Body of pancreas (tissue), 4 donors: ENCODE data around the gene RPLP2. TPM values are rescaled to one million over a fixed set of nuclear protein-coding genes. Genes with fewer than 3 reads are reported as not detected.

Source experiments
- ATAC-seq: fragments of 150-250 bp; one replicate; pipeline ENCODE4 v1.9.1; 2016
- DNase-seq, 4 donors: peaks; one replicate each; pipeline ENCODE4 v3.0.0-alpha.2; 2019
- H3K27ac ChIP-seq, 4 donors: fragments of 200-600 bp; sonication (generic); 1 replicate in 3 of 4; 2 replicates in 1 of 4; pipeline versions ENCODE4 v1.5.1 to v1.6.1; 2016 to 2019; ENCODE audit warnings: mild to moderate bottlenecking in 1 of 4, mixed read lengths in 1 of 4, moderate library complexity in 1 of 4
- H3K27me3 ChIP-seq, 2 donors: fragments of 200-600 bp; sonication (generic); one replicate each; pipeline ENCODE4 v1.6.0; 2016; ENCODE audit warnings: mild to moderate bottlenecking in 1 of 2
- H3K36me3 ChIP-seq, 2 donors: fragments of 200-600 bp; sonication (generic); replicated peaks in 1 of 2; 2 replicates each; pipeline ENCODE4 v1.5.1; 2016; ENCODE audit warnings: low read depth in 2 of 2; ENCODE audit not compliant: insufficient read depth in 1 of 2
- H3K4me1 ChIP-seq: fragments of 200-600 bp; sonication (generic); one replicate; pipeline ENCODE4 v1.6.0; 2016
- H3K4me3 ChIP-seq, 2 donors: fragments of 200-600 bp; sonication (generic); 1 replicate in 1 of 2; 2 replicates in 1 of 2; pipeline ENCODE4 v1.5.1; 2016 to 2019
- H3K9me3 ChIP-seq, 3 donors: fragments of 200-600 bp; sonication (generic); 1 replicate in 2 of 3; 2 replicates in 1 of 3; pipeline ENCODE4 v1.5.1; 2016
- CTCF ChIP-seq, 7 experiments: fragments of 450-650 bp in 4 of 7; fragments of 200-600 bp in 3 of 7; sonication (generic) in 3 of 7; IDR thresholded peaks; one replicate each; pipeline ENCODE4 v1.5.1; 2016 to 2019; ENCODE audit warnings: antibody characterized with exemption in 7 of 7
- POLR2A ChIP-seq, 3 donors: fragments of 450-650 bp; IDR thresholded peaks; one replicate each; pipeline ENCODE4 v1.6.1; 2016; ENCODE audit warnings: antibody characterized with exemption in 3 of 3, mild to moderate bottlenecking in 2 of 3
- WGBS, 2 donors: methylation state at CpG; one replicate each; pipeline ENCODE4 v1.1.5; 2017; 5-methylcytosine and 5-hydroxymethylcytosine counted together
- intact Hi-C: fragments of 100-400 bp; cut with DNase I; formaldehyde crosslinking; loops from one replicate; pipeline ENCODE4 v1.15.1; 2023
- small RNA-seq: library from RNA; depleted of rRNA; stranded (forward); fragments of <200 nt; gene quantifications from one replicate; pipeline ENCODE3, GENCODE V24; 2016
- total RNA-seq, 2 donors: library from RNA; depleted of rRNA; stranded (reverse); fragments of >200 nt; gene quantifications; one replicate each; pipeline ENCODE4 v1.1.0, GENCODE V29; 2016

RPLP2 gene
- total RNA-seq, 2 donors from 2014 or later, result 395 to 402 TPM

- DNase-seq (peak; percentile 70 to 86 (median 81)), ATAC-seq (peak; percentile 67)
- H3K9me3 ChIP-seq, result no peaks in the 10 kb centered on the region
- WGBS, 2 donors, result 24 to 39% methylated on average over 10 to 18 of the region's 31 CpGs
- intact Hi-C loops, result loop anchor here (5.0 to 10.0 kb wide), 2 partner anchors 178 to 595 kb away; partner anchors contain the start of gene MUC6
- TF ChIP-seq POLR2A (IDR thresholded peaks at IDR 0.05), result peak in 1 of 3 donors; percentile 8
- no peak for TF ChIP-seq CTCF (IDR thresholded peaks at IDR 0.05)
- no peak overlapping the region for H3K27ac ChIP-seq
- H3K4me1 ChIP-seq, result peaks cover 12% of the 10 kb centered on the region
- H3K4me3 ChIP-seq, result no peak overlapping the region
- H3K27me3 ChIP-seq, result no peaks in the 10 kb centered on the region
- H3K36me3 ChIP-seq, result no peaks in the 10 kb centered on the region
Observed at GRCh38 chr11:859394-860131, 49.8 kb downstream of the RPLP2 start.

- Histone ChIP-seq H3K4me1 (peaks cover 12% of the 10 kb centered on the region), H3K36me3 (no peaks in the 10 kb centered on the region), H3K9me3 (no peaks in the 10 kb centered on the region), H3K27me3 (no peaks in the 10 kb centered on the region), H3K4me3 (no peak overlapping the region), H3K27ac (no peak overlapping the region)
- TF ChIP-seq POLR2A (IDR thresholded peaks at IDR 0.05), result no peak
- no peak for TF ChIP-seq CTCF (IDR thresholded peaks at IDR 0.05)
- DNase-seq, result no peak
- no peak for ATAC-seq
- WGBS, 2 donors, result 79 to 83% methylated on average over 6 to 19 of the region's 21 CpGs
- intact Hi-C loops, result loop anchor here (10.0 kb wide), 1 partner anchor 594 kb away; no protein-coding TSS in a partner anchor
Observed at GRCh38 chr11:860234-861104, 50.7 kb downstream of the RPLP2 start.

- 78 to 85% methylated on average over 10 to 14 of the region's 14 CpGs for WGBS, 2 donors
- DNase-seq (no peak), ATAC-seq (no peak)
- Histone ChIP-seq H3K4me3 (no peak overlapping the region), H3K36me3 (no peaks in the 10 kb centered on the region), H3K27me3 (no peaks in the 10 kb centered on the region), H3K27ac (no peak overlapping the region), H3K9me3 (no peaks in the 10 kb centered on the region), H3K4me1 (peaks cover 12% of the 10 kb centered on the region)
- intact Hi-C loops, result loop anchor here (10.0 kb wide), 1 partner anchor 594 kb away; no protein-coding TSS in a partner anchor
- no peak for TF ChIP-seq POLR2A (IDR thresholded peaks at IDR 0.05)
- TF ChIP-seq CTCF (IDR thresholded peaks at IDR 0.05), result no peak
Observed at GRCh38 chr11:861105-861479, 51.3 kb downstream of the RPLP2 start.

GRCh38 chr11:862081-862661 lies 52.4 kb downstream of the RPLP2 start:
- DNase-seq, result no peak
- Histone ChIP-seq H3K4me1 (peaks cover 12% of the 10 kb centered on the region), H3K27me3 (no peaks in the 10 kb centered on the region), H3K9me3 (no peaks in the 10 kb centered on the region), H3K36me3 (no peaks in the 10 kb centered on the region), H3K27ac (no peak overlapping the region), H3K4me3 (no peak overlapping the region)
- TF ChIP-seq POLR2A (IDR thresholded peaks at IDR 0.05), result no peak
- no peak for TF ChIP-seq CTCF (IDR thresholded peaks at IDR 0.05)
- WGBS, 2 donors, result 17 to 64% methylated on average over 1 to 20 of the region's 20 CpGs
- intact Hi-C loops, result loop anchor here (10.0 kb wide), 1 partner anchor 593 kb away; no protein-coding TSS in a partner anchor
- ATAC-seq, result no peak

Small RNA genes within 50 kb of the gene (small RNA-seq; reads per million reads assigned to genes)
- not detected for gene SNORA52

Other genes with a start within 250 kb of the RPLP2 start
- gene LMNTD2, start 249.2 kb upstream of the RPLP2 start, total RNA-seq, result 10 to 100 TPM in 1 of 2 donors, 1 to 10 TPM in 1; 6.0 to 12.9 TPM
- gene RASSF7, start 249.0 kb upstream of the RPLP2 start, total RNA-seq, result 100 to 1,000 TPM in 1 of 2 donors, 10 to 100 TPM in 1; 49.5 to 134 TPM
- gene PHRF1, start 233.5 kb upstream of the RPLP2 start, total RNA-seq, result 10 to 100 TPM; 18.2 to 34.3 TPM
- gene IRF7, start 194.0 kb upstream of the RPLP2 start, total RNA-seq, result 10 to 100 TPM; 10.4 to 10.9 TPM
- 10 to 100 TPM in 1 of 2 donors, not detected in 1; 14.5 TPM for gene CDHR5, start 185.0 kb upstream of the RPLP2 start, total RNA-seq
- gene SCT, start 182.8 kb upstream of the RPLP2 start, total RNA-seq, result not detected
- gene DRD4, start 172.7 kb upstream of the RPLP2 start, total RNA-seq, result 1 to 10 TPM in 1 of 2 donors, not detected in 1; 3.0 TPM
- gene DEAF1, start 114.7 kb upstream of the RPLP2 start, total RNA-seq, result 10 to 100 TPM; 15.8 to 28.0 TPM
- 10 to 100 TPM; 21.8 to 36.3 TPM for gene TMEM80, start 114.2 kb upstream of the RPLP2 start, total RNA-seq
- gene EPS8L2, start 103.7 kb upstream of the RPLP2 start, total RNA-seq, result 100 to 1,000 TPM; 126 to 153 TPM
- gene TALDO1, start 62.5 kb upstream of the RPLP2 start, total RNA-seq, result 100 to 1,000 TPM in 1 of 2 donors, 10 to 100 TPM in 1; 78.9 to 119 TPM
- gene GATD1, start 32.5 kb upstream of the RPLP2 start, total RNA-seq, result 10 to 100 TPM; 14.0 to 28.7 TPM
- gene CEND1, start 19.9 kb upstream of the RPLP2 start, total RNA-seq, result under 1 TPM in 1 of 2 donors, not detected in 1; 0.78 TPM
- 10 to 100 TPM; 55.8 to 69.5 TPM for gene SLC25A22, start 11.7 kb upstream of the RPLP2 start, total RNA-seq
- gene PIDD1, start 4.7 kb upstream of the RPLP2 start, total RNA-seq, result 10 to 100 TPM; 11.9 to 98.6 TPM
- gene PNPLA2, start 8.9 kb downstream of the RPLP2 start, total RNA-seq, result 100 to 1,000 TPM in 1 of 2 donors, 10 to 100 TPM in 1; 72.1 to 351 TPM
- 100 to 1,000 TPM; 134 to 368 TPM for gene CRACR2B, start 18.0 kb downstream of the RPLP2 start, total RNA-seq
- gene CD151, start 23.0 kb downstream of the RPLP2 start, total RNA-seq, result 100 to 1,000 TPM; 152 to 282 TPM
- gene POLR2L, start 32.6 kb downstream of the RPLP2 start, total RNA-seq, result 10 to 100 TPM; 33.5 to 83.4 TPM
- 10 to 100 TPM; 44.9 to 87.7 TPM for gene TSPAN4, start 32.9 kb downstream of the RPLP2 start, total RNA-seq
- 10 to 100 TPM; 39.4 to 81.4 TPM for gene CHID1, start 100.8 kb downstream of the RPLP2 start, total RNA-seq
- 10 to 100 TPM; 40.7 to 77.8 TPM for gene AP2A2, start 115.9 kb downstream of the RPLP2 start, total RNA-seq
- gene MUC6, start 226.8 kb downstream of the RPLP2 start, total RNA-seq, result 100 to 1,000 TPM; 101 to 194 TPM